NK-92 treated with Interleukin-12 subunit alpha and Interleukin-12 subunit beta, amount 100 ng/mL, for 24 hours (cell line): ENCODE data around the gene C10orf120.

Experiments
- DNase-seq: peaks from one replicate; lab custom pipeline; 2025; lab: John Stamatoyannopoulos, UW

The C10orf120 gene

DNA sequence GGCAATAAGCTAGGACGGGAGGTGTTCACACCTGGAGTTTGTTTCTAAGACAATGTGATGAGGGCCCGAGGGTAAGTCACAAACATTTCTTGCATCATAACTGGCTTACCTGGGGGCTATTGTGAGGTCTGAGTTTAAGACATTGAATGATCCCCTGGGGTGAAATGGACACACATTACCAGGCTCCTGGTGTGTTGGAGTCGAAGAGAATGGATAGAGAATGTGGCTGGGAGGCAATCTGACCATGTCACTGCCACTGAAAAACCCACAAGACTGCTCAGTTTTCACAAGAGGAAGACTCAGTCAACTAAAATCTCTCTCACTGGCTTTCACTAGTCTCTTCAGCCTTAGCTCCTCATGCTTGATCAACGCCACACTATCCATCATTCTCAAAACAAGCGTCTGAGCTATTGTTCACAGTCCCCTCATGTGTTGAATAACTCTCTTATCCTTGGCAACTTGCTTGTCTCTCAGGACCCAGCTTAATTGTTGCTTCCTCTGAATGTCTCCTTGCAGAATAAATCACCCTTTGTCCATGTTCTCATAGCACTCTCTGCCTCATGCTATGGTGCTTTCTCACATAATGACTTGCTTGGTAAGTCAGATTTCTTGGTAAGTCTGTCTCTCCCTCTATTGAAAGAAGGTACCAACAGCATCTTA lies at the start of gene C10orf120:
TSS of gene C10orf120 (minus strand) at position 51 of the 660 bp plus-strand sequence. CDS start 56 bp downstream, outside the sequence.
- DNase-seq: no peak

DNA sequence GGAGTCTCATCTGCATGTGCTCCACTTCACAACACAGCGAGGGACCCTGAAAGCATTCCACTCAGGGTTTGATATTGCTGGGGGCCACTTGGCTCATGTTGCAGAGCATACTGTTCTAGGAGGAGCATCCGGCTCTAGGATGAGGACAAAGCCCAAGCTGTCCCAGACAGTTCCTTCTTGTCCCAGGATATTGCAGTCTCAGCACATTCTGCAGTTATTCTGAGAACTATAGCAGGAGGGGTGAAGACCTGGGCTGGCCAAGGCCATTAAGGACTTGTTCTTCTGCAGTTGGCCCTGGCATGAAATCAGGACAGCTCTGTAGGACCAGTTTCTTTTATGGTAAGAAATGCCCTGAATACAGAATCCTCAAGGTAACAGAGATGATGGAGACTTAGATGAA lies 48.9 kb upstream of the C10orf120 start:
- DNase-seq: no peak

DNA sequence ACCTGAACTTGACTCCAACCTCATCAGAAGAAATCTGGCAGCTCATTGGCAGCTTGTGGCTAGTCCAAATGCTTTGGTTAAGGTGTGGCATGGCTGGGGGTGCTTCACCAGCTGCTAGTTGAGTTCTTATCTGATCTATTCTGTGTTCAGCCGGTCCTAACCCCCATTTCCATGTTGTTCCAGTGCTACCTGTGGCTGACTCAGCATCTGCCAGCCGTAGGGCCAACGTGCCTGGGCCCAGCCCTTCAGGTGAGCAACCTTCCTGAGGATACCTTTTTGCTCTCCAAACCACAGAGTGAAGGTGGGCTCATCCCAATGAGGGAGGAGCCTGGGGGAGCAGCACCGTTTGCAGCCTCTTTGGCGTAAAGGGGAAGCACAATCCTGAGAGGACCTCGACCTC lies 46.8 kb upstream of the C10orf120 start:
- no peak for DNase-seq

DNA sequence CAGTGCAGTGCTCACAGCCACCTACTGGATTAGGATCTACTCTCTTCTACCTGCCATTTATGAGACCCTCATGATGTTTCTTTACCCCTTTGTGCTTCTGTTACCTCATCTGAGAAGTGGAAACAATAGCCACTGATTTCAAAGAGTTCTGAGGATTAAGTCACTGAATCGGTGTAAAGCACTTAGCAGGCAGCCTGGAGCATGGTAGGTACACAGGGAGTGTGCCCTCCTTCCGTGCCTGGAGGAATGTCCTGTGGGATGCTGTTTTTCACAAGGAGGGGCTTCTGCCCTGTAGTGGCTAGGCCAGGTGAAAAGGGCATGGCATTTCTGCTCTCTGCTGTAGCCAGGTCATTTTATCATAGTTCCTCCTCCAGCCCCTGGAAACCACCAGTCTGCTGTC lies 44.6 kb upstream of the C10orf120 start:
- DNase-seq: no peak

DNA sequence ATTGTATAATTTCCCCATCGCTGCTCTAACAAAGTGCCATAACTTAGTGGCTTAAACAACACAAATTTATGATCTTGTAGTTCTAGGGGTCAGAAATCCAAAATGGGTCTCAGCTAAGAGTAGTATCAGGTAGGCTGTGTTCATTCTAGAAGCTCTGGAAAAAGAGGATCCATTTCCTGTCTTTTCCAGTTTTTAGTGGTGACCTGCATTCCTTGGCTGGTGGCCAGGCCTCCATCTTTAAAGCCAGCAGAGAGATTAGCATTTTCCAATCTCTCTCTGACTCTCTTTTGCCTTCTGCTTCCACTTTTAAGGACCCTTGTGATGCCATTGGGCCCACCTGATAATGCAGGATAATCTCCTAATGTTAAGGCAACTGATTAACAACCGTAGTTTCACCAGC lies 41.0 kb upstream of the C10orf120 start:
- no peak for DNase-seq

DNA sequence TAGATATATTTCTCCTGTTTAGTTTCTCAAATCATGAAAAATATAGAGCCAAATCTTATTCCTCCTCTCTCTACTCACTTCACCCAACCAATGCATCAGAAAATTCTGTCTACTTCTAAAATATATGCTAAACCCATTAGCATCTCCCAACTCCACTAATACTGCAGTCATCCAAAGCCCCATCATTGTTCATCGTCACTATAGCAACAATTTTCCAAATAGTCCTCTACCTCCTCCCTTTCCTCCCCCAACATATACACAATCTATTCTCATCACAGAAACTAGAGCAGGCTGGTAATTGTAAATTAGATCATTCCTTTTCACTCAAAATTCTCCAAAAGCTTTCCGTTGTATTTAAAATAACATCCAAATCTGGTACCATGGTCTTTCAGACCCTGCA lies 38.4 kb upstream of the C10orf120 start:
- DNase-seq: no peak

DNA sequence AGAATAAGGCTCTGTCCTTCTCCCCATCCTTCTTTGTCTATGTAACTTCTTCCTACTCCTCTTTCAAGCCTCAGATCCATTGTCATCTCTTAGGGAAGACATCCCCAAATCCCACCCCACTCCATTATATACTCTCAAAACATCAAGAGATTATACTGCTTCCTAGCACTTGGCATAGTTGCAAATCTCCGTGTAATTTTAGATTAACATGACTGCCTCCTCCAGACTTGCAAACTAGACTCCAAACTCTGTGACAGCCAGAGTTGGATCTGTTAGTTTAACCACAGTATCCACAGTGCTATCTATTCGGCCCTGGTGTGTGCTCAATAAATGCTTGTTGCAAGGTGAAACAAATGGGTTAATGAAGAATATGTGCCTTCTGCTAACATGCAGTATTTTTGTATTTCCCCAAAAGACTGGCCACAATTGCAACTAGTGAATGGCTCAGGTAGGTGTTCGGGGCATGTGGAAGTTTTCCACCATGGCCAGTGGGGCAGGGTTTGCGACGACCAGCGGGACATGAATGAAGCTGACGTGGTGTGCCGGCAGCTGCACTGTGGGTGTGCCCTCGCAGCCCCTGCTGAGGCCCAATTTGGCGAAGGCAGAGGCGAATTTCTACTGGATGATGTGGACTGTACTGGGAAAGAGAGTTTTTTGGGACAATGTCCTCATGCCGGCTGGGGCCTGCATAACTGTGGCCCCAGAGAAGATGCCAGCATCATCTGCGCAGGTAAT lies 34.5 kb upstream of the C10orf120 start:
- DNase-seq: no peak

DNA sequence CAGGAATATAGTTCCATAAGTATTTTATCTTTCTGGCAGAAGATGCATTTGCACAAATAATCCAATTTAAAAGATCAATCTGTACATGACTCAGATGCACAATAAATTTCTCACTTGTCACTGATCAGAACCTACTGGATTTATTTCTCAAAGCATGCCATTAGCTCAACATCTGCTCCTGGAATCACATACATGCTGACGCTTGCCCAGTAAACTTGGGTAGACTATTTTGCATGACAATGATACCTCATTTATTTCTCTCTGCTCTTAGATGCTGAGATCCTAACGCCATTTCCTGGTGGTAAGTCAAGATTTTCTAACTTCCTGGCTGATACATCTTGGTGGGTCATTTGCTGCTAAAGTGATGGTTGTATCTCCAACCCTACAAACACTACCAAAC lies 33.8 kb upstream of the C10orf120 start:
- DNase-seq: no peak

DNA sequence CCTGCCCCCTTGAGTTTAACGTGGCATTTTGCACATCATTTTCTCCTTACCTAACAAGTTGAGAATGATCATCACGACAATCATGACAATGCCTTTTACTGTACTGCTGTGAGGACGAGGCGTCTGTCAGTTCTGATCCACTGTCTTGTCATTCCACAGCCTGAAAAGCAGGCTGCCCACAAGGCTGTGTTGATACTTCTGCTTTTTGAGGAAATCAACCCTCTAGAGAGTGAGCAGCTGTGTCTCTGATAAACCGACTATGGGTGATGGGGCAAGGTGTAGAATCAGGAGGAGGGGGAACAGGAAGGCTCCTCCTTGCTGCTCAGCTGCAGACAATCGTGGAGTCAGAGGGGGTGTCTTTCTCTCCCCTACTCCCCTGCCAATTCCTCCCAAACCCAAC lies 30.6 kb upstream of the C10orf120 start:
- DNase-seq: no peak

DNA sequence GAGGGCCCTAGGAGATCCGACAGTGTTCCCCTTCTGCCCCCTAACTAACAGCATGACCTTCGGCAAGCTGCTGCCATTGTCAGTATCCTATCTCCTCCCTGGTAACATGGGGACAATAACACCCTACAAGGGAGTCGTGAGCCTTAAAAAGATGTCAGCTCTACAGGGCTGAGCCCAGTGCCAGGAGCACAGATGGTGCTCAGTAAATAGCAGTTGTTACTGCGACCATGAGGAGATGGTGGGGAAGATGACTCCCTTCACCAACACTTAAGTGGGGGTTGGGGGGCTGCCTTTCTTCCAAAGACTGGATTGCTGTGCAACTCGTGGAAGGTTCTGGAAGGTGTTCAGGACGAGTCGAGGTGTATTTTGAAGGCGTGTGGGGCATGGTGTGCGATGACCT lies 29.5 kb upstream of the C10orf120 start:
- DNase-seq: no peak

DNA sequence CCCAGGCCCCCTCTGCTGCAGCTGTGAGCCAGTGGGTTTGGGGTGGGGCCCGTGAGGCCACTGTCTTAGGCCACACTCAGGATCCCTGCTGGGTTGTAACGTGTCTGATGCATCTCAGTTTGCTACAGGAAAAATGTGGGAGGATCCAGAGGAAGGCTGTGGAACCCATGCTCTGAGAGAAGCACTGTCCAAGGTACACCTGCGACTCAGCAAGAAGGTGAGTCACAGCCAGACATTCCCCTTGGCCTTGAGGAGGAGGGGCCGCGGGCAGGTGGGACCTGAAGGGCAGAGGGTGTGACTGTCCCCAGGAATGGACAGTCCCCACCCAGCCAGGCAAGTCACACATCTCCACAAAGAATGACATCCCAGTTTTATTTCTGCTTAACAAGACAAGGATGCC lies 27.8 kb upstream of the C10orf120 start:
- DNase-seq: no peak

DNA sequence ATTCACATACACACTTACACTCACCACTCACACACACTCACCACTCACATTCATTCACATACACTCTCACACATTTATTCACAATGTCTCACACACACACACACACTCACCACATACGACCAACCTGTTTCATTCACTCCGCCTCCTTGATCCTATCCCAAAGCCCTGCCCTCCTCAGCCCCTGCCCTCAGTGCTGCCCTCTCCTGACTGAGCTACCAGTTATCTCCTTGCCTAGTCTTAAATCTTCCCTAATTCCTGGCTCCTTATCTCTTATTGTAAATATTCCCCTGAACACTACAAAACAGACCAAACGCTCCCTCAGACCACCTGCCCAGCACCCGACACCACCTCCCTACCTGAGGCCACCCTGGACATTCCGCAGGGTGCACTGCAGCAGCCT lies 26.1 kb upstream of the C10orf120 start:
- no peak for DNase-seq

DNA sequence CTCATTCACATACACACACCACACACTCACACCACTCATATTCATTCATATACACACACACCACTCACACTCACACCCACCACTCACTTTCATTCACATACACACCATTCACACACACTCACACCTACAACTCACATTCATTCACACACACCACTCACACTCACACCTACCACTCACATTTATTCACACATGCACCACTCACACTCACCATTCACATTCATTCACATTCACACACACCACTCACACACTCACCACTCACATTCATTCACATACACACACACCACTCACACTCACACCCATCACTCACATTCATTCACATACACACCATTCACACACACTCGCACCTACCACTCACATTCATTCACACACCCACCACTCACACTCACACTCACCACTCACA lies 25.4 kb upstream of the C10orf120 start:
- DNase-seq: no peak

DNA sequence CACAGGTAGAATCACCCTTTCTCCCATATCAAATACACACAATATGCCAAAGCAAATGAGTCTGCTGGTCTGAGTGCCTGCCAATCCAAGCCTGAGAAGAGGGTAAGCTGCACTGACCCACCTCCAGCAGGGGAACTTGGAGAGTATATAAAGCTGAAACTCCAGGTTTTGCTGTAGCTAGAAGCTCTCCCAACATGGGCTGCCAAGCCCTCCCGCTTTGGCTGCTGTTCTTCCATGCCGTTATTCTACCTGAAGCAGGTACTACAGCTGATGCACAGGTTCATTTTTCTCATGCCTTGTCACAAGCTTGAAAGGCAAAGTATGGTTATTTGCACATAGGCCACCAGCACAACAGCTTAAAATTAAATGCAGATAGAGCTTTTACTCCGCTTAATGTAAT lies 21.5 kb upstream of the C10orf120 start:
- DNase-seq: no peak

DNA sequence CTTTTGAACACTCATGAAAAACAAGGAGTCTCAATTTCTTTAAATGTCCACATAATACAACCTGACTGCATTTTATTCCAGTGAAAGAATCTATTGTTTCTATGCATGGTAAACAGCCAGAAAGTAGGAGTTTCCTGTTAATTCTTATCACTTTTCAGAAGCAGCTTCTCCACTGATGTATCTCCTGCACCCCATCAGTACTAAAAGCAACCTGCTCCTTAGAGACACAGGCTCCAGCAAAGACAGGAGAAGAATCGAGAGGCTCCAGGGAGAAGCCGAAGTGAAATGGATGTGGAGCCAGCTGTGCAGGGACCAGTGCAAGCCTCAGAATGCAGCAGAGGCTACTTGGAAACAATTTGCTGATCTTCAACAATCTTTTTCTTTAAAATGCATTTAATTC lies 16.4 kb upstream of the C10orf120 start:
- no peak for DNase-seq

DNA sequence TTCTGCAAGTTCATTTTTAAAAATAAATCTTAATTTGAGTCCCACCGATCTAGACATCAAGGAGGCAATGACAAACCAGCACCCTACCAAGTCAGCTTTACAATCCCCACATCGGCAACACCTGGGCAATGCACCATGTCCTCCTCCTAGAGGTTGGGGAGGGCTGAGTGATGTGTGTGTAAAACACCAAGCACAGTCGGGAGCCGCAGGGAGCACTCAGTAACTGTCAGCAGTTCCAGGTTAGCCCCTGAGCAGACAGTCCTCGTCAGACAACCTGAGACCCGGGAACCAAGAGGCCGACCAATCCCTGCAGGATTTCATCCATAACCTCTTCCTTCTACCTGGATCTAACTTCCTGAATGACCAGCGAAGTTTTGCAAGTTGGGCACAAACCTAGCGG lies 15.9 kb upstream of the C10orf120 start:
- no peak for DNase-seq

DNA sequence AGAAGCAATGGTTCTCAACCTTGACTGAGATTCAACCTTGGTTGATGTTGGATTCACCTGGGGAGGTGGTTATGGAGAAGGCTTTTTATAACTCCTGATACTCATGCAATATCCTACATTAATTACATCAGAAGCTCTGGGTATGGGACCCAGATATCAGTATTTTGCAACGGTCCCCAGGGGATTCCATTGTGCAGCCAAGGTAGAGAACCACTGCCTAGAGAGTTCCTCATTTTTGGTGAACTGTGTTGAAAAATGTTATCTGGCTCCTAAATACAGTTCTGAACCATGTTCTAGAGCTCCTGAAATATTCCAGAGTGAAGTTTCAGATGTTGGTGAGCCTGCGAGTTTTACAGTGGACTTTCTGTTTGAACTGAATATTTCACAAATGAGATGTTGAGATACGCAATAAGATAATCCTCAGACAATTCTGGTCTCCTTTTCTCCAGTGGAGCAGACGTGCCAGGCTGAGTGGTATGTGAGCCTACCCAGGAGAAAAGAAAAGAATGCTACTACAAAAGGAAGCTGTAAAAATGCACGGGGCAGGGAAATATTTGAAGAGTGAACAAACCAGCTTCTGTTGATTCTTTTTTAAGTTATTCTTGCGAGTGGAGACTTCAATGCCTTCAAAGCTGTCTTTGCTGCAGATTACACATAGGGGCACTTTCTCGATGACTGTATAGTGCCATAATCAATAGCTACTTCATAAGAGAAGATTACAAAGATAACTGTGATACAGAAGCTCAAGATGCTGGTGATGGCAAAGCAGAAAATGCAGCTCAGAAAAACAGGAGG lies 13.6 kb upstream of the C10orf120 start:
- no peak for DNase-seq

DNA sequence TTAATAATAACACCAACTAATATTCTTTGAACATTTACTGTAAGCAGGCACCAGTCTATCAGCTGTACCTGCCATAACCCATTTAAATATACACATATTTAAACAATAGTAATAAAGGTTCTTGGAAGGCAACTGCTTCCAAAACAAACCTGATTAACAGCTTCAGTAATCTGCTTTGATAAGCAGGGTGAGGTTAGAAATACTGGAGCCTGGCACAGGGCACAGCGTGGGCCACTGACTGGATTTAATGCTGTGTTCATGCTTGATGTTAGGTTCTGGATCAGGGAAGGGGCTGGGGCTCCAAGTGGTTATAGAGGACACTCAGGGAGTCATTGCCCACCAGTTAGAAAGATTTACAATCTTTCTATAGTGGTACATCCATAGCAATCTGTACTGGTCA lies 10.9 kb upstream of the C10orf120 start:
- DNase-seq: no peak

DNA sequence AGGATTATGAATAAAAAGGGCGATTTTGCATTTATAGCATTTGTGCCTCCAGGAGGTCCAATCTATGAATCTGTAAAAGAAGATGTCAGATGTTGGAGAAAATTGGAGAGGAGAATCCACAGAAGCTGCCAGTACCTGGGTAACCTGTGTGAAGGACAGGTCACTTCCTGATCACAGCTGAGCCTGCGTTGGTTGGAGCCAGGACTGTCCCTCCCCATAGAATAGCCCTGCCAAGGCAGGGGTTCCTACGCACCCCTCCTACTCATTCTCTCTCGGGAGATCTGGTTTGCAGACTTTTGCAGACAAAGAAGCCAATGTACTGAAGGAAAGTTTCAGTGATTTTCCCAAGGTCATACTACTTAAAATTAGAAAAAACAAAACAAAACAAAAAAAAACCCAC lies 10.3 kb upstream of the C10orf120 start:
- no peak for DNase-seq

DNA sequence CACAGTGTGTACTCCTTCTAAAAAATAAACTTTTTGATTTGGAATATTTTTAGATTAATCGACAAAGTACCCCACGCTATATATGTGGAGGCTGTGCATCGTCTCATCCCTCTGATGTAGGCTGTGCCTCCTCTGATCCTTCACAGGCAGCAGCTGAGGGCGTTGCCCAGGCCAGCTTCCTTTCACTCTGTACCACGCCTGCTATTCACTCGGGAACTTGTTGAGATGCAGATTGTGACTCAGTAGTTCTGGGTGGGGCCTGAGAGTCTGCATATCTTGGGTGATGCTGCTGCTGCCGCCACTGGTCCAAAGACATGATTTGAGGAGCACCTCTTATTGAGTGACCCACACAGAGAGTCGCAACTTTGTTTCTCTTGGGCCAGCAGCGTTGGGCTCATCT lies 7.9 kb upstream of the C10orf120 start:
- DNase-seq: no peak

DNA sequence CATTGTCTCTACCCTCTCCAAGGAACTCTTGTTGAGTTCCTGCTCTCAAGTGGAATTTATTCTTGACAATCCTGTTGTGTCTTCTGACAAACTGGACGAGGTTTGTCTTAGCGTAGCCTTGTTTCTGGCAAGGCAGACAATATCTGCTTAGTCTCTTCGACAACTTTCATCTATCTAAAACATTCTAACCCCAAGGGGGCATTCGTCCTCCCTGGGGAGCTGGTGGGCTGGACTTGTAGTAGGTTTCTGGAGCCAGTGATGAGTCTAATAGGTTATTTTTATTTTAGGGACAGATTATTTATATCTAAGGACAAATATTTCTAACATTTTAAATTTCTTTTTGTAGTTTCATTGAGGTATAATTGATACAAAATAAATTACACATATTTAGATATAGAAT lies 7.3 kb upstream of the C10orf120 start:
- no peak for DNase-seq

DNA sequence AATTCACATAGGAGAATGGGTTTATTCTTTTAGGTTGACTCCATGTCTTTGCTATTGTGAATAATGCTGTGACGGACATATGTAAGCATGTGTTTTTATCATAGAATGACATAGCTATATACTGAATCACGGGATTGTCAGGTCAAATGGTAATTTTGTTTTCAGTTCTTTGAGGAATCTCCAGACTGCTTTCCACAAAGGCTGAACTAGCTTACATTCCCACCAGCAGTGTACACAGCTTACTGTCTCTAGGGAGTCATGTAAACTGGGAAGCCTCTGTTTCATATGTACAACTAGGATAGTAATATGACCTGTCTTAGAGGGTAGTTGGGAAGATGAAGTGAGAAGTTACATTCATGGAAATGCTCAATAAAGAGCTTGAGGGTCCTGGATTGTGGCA lies 6.8 kb upstream of the C10orf120 start:
- no peak for DNase-seq
